Gastroesophageal sphincter (tissue), 4 donors: ENCODE measurements around the gene EFTUD2. TPM values are rescaled to one million over a fixed set of nuclear protein-coding genes. Genes with fewer than 3 reads are reported as not detected.

Experiments used
- ATAC-seq: fragments of 150-250 bp; one replicate; pipeline ENCODE4 v1.9.1; 2016; ENCODE audit warnings: mild to moderate bottlenecking, moderate library complexity
- H3K27ac ChIP-seq, 4 donors: fragments of 200-600 bp; sonication (generic) in 3 of 4; 1 replicate in 3 of 4; 2 replicates in 1 of 4; pipeline ENCODE4 v1.5.1; 2016 to 2019
- H3K27me3 ChIP-seq: fragments of 200-600 bp; sonication (generic); one replicate; pipeline ENCODE4 v1.5.1; 2019
- H3K36me3 ChIP-seq, 2 donors: fragments of 200-600 bp; sonication (generic); one replicate each; pipeline ENCODE4 v1.5.1; 2019; ENCODE audit warnings: control low read depth in 1 of 2
- H3K4me1 ChIP-seq, 3 donors: fragments of 200-600 bp; sonication (generic); 1 replicate in 2 of 3; 2 replicates in 1 of 3; pipeline ENCODE4 v1.5.1; 2016 to 2019; ENCODE audit warnings: control low read depth in 2 of 3
- H3K4me3 ChIP-seq, 2 donors: fragments of 200-600 bp; sonication (generic); one replicate each; pipeline ENCODE4 v1.5.1; 2019; ENCODE audit warnings: mild to moderate bottlenecking in 1 of 2, moderate library complexity in 1 of 2
- H3K9me3 ChIP-seq, 3 donors: fragments of 200-600 bp; sonication (generic); one replicate each; pipeline ENCODE4 v1.5.1; 2017 to 2019; ENCODE audit warnings: control low read depth in 2 of 3
- CTCF ChIP-seq, 4 experiments: fragments of 200-600 bp in 2 of 4; fragments of 450-650 bp in 2 of 4; sonication (generic) in 1 of 4; IDR thresholded peaks; one replicate each; pipeline ENCODE4 v1.5.1; 2017 to 2019; ENCODE audit warnings: antibody characterized with exemption in 4 of 4, mild to moderate bottlenecking in 2 of 4, moderate library complexity in 2 of 4
- EP300 ChIP-seq: sonication (generic); formaldehyde crosslinking; IDR thresholded peaks from one replicate; pipeline ENCODE4 v1.6.1; 2017; ENCODE audit warnings: antibody characterized with exemption, mild to moderate bottlenecking
- POLR2A ChIP-seq, 2 donors: fragments of 450-650 bp; IDR thresholded peaks; one replicate each; pipeline ENCODE4 v1.6.1; 2017; ENCODE audit warnings: antibody characterized with exemption in 2 of 2, mild to moderate bottlenecking in 2 of 2, moderate library complexity in 1 of 2
- POLR2AphosphoS5 ChIP-seq: sonication (generic); formaldehyde crosslinking; IDR thresholded peaks from one replicate; pipeline ENCODE4 v1.6.1; 2017; ENCODE audit warnings: antibody characterized with exemption
- WGBS, 2 donors: methylation state at CpG; one replicate each; pipeline ENCODE4 v1.1.5; 2018; ENCODE audit warnings: low coverage in 1 of 2; 5-methylcytosine and 5-hydroxymethylcytosine counted together
- total RNA-seq, 4 donors: library from RNA; depleted of rRNA; stranded (reverse); fragments of >200 nt; gene quantifications; one replicate each; pipeline ENCODE4 v1.1.0, GENCODE V29; 2016

The EFTUD2 gene
- total RNA-seq, 4 donors from 2014 or later = 45.1 to 71.2 (median 57.8) TPM

DNA sequence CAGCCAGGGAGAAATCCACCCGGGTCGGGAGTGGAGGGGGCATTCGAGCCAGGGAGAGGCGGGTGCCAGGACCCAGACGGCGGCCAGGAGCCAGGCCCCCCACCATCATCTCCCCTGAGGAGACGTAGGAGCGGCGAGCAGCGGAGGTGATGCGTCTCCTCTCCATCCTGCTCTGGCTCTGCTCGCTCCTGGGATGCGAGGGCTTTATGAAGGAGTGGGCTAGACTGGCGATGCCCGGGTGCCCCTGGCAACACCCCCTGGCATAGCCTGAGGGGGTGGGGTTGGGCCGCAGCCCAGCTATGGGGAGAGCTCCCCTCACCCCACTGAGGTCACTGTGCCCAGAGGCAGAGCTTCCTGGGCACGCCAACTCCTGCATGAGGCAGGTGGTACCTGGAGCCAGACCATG is 16.1 kb upstream of the EFTUD2 start, which contains the start of gene GFAP:
Gene GFAP (minus strand): TSS at position 180 of the 406 bp plus-strand sequence. CDS start 14 bp downstream, at position 166.
- WGBS, 2 donors = 93% methylated on average over 3 of the region's 17 CpGs; no CpG with 5 or more reads in 1 of the 2 donors
- TF ChIP-seq CTCF (IDR thresholded peaks at IDR 0.05) (no peak), EP300 (no peak), POLR2AphosphoS5 (no peak), POLR2A (IDR thresholded peaks at IDR 0.05) (no peak)
- Histone ChIP-seq H3K36me3 (no peaks in the 10 kb centered on the region), H3K4me1 (peaks cover 0 to 40% (median 19%) of the 10 kb centered on the region in 3 donors), H3K27ac (peak within 1 kb of the TSS in 3 of 4 donors; percentile 63 to 73 (median 69)), H3K4me3 (no peak within 1 kb of the TSS), H3K9me3 (no peaks in the 10 kb centered on the region), H3K27me3 (peaks cover 22% of the 10 kb centered on the region)
- ATAC-seq = no peak

DNA sequence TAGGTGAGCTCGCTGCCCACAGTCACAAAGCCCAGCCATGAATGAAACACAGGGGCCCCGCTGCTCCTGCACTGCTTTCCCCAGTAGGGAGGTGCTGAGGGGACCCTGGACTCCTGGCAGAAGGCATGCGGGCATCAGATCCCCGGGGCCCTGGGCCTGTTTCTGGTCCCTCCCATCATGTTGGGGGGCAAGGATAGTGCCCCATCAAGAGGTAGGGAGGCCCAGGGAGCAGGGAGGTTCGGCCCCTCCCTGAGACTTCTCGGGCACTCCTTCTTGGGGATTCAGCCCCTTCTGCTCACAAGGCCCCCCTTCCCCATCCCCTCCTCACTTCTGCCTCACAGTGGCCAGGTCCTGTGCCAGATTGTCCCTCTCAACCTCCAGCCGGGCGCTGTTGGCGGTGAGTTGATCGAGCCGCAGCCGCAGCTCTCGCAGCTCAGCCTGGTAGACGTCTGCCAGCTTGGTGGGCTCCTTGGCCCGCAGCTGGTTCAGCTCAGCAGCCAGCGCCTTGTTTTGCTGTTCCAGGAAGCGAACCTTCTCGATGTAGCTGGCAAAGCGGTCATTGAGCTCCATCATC is 15.5 kb upstream of the EFTUD2 start:
- H3K27ac ChIP-seq = no peak overlapping the region
- H3K4me3 ChIP-seq = no peak overlapping the region
- peaks cover 0 to 36% (median 19%) of the 10 kb centered on the region in 3 donors for H3K4me1 ChIP-seq
- H3K9me3 ChIP-seq = no peaks in the 10 kb centered on the region
- peaks cover 22% of the 10 kb centered on the region for H3K27me3 ChIP-seq
- H3K36me3 ChIP-seq = no peaks in the 10 kb centered on the region
- TF ChIP-seq POLR2AphosphoS5 (no peak), CTCF (IDR thresholded peaks at IDR 0.05) (no peak), EP300 (no peak), POLR2A (IDR thresholded peaks at IDR 0.05) (no peak)
- no peak for ATAC-seq
- WGBS, 2 donors = 100% methylated on average over 2 of the region's 19 CpGs; no CpG with 5 or more reads in 1 of the 2 donors

- H3K4me3 ChIP-seq = no peak overlapping the region
- peaks cover 0 to 36% (median 19%) of the 10 kb centered on the region in 3 donors for H3K4me1 ChIP-seq
- WGBS, 2 donors = 80 to 93% methylated on average over 4 of the region's 4 CpGs
- H3K36me3 ChIP-seq = no peaks in the 10 kb centered on the region
- ATAC-seq = no peak
- peaks cover 22% of the 10 kb centered on the region for H3K27me3 ChIP-seq
- H3K27ac ChIP-seq = no peak overlapping the region
- H3K9me3 ChIP-seq = no peaks in the 10 kb centered on the region
- no peak for TF ChIP-seq EP300
- no peak for TF ChIP-seq CTCF (IDR thresholded peaks at IDR 0.05)
- TF ChIP-seq POLR2AphosphoS5 = no peak
- no peak for TF ChIP-seq POLR2A (IDR thresholded peaks at IDR 0.05)
Observed at GRCh38 chr17:44914148-44914547, 14.9 kb upstream of the EFTUD2 start.

DNA sequence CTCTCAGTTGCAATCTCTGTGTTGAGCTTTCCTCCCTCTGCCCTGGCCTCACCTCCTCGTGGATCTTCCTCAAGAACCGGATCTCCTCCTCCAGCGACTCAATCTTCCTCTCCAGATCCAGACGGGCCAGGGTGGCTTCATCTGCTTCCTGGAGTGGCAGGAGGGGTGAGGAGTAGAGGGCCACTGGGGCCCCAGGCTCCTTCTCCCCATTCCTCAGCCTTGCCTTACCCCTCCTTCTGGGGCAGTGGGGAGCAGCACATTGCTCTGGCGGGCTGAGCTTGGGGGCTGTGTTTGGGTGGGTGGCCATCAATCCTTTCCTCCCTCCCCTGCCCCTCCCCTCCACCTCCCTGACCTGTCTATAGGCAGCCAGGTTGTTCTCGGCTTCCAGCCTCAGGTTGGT is 14.4 kb upstream of the EFTUD2 start:
- Histone ChIP-seq H3K27me3 (peaks cover 22% of the 10 kb centered on the region), H3K36me3 (no peaks in the 10 kb centered on the region), H3K27ac (no peak overlapping the region), H3K9me3 (no peaks in the 10 kb centered on the region), H3K4me3 (no peak overlapping the region), H3K4me1 (peaks cover 0 to 36% (median 19%) of the 10 kb centered on the region in 3 donors)
- WGBS, 2 donors = 70% methylated on average over 3 of the region's 6 CpGs; no CpG with 5 or more reads in 1 of the 2 donors
- ATAC-seq = no peak
- TF ChIP-seq POLR2AphosphoS5 = no peak
- no peak for TF ChIP-seq CTCF (IDR thresholded peaks at IDR 0.05)
- TF ChIP-seq EP300 = no peak
- TF ChIP-seq POLR2A (IDR thresholded peaks at IDR 0.05) = no peak
